NCI-H2171 (cell line): ENCODE data around the gene NTNG1.

Source experiments
- DNase-seq: peaks from one replicate; lab custom pipeline; 2025; lab: John Stamatoyannopoulos, UW

The NTNG1 gene

GRCh38 chr1:107339775-107340174, 198.9 kb downstream of the NTNG1 start:
- DNase-seq: peak; percentile 29

- no peak for DNase-seq
Measured at GRCh38 chr1:107342316-107342715, 201.5 kb downstream of the NTNG1 start.

DNA sequence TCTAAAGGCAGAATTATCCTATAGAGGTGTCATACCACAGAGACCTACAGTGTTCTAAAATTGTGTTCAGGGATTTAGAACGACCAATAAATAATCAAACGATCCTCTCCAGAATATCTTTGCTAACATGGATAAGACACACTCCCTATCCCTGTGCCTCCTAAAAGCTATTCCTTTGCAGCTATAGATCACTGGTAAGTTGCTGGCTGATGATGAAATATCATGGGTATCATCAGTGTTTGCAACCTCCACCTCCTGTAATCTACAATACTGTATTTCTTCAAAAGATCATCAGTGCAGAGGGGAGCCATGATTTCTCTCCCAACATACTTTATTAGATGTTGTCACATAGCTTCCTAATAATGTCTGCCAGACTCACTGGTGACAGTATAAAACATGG, 201.9 kb downstream of the NTNG1 start:
- DNase-seq: no peak

DNA sequence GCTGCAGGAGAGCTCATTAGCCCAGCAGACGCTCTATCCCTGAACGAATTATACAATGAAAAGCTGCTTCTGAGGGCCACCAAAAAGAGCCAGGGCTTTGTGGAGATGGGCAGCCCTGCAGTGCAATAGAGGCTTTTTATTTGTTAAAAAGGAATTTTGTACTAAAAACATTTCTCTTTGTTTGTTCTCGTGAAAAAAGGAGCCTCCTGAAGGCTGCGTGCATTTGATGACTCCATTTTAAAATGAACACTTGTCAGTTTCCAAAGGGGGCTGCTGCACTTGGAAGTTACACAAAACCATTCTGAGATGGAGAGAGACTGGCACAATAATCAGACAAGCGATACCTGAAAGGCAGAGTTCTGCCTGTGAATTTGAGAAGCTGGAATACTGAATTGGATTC, 202.8 kb downstream of the NTNG1 start:
- DNase-seq: no peak

- DNase-seq: peak; percentile 46
Measured at GRCh38 chr1:107344268-107344760, 203.5 kb downstream of the NTNG1 start.

DNA sequence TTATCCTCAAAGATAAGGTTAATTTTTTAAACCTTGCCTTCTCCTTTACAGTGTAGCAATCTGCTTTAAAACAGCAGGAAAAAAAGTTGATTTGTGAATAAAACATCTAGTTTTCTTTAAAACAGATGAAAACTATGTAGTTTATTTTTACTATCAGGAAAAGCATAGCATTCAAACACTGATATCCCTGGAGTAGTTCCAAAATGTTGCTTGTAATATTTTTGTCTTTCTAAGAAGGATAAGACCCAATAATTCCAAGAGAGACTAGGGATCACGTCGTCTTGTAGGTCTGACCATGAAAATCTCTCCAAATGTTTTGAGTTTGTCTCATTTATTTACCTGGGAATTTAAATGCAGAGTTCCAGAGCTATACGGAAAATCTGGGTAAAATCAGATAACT, 204.0 kb downstream of the NTNG1 start:
- DNase-seq: no peak

DNA sequence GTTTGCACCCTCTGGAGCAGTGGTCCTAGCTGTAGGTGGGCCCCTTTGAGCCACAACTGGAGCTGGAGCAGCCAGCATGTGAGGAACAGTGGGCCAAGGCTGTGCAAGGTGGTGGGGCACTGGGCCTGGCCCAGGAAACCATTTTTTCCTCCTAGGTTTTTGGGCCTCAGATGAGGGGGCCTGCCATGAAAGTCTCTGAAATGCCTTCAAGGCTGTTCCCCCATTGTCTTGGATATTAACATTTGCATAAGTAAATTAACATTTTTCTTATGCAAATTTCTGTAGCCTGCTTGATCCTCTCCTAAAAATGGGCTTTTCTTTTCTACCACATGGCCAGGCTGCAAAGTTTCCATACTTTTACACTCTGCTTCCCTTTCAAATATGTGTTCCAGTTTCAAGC, 212.0 kb downstream of the NTNG1 start:
- DNase-seq: no peak

DNA sequence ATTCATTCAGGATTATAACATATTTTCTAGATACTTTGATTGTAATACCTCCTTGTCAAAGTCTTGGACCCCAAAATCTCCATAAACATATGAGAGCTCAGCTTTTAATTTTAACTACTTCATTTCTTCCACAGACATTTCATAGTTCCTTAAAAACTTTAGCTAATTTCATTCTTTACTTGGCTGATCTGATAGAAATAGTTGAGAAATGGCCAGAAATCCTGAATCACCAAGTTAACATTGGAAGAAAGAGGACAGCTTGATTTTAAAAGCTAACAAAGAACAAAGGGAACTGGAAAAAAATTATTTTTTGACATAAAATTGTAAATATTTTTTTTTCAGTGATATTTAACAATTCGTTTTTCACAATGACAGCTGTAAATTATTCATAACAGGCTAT, 216.5 kb downstream of the NTNG1 start:
- DNase-seq: no peak

GRCh38 chr1:107358619-107359327, 217.9 kb downstream of the NTNG1 start:
- no peak for DNase-seq

- DNase-seq: no peak
Measured at GRCh38 chr1:107359472-107360241, 218.8 kb downstream of the NTNG1 start.

- no peak for DNase-seq
Measured at GRCh38 chr1:107362468-107363140, 221.8 kb downstream of the NTNG1 start.

DNA sequence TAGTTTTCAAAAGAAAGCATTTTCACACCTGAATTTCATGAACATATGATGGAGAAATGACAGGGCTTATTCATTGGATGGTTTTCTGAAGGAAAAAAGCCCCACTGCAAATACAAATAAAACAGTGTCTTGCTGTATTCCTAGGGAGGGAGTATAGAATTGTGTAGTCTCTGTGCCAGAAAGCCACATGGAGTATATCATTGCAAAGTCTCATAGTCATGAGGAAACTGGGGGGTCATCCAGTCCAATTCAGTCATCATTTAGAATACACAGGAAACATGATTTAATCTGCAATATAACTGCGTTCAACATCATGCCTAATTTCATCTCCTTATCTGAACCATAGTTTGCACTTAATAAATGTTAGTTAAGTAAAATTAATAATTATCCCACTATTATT, 222.3 kb downstream of the NTNG1 start:
- no peak for DNase-seq

DNA sequence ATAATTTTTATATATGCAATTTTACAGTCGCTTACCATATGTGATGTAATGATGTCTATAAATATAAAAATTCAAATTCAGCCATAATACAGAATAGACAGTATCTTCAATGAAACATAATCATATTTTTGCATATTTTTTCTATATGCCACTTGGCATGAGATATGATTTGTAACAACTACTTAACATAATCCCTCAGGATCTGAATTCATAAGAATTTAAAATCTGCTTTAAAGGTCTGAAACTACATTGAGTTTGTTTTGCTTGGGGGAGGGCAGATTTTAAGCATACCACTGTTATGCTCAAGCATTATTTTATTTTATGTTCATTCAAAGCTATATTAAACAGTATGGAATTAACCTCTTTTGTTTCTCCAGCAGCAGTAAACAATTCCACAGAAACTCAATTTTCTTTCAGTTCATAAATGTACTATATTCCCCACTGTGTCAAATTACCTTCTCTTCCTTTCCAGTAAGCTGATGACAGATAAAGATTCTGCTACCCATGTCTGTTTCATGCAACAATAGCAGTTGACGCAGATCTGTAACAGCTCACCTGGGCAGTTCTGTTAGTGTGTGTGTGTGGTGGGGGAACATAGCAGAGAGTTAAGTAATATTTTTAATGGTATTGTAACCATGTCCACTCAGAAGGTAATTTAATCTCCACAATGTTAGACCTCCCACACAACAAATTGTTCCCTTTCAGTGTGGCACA, 224.8 kb downstream of the NTNG1 start:
- no peak for DNase-seq

DNA sequence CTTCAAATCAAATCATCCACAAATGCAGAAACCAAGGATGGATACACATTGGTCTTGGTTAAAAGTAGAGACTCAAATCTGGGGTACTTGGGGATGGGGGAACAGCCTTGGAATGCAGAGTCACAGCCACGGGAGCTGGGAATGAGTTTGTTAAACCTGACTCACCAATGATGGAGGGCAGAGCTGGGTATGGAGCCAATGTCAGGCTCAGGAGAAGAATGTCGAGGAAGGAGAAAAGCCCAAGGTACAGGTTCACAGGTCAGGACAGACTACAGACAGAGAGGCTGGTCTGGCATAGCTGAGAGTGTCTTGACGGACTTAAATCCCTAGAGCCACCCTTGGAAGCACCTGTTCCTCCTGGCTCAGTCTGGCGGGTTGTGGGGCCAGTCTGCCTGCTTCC, 237.6 kb downstream of the NTNG1 start:
- DNase-seq: no peak

DNA sequence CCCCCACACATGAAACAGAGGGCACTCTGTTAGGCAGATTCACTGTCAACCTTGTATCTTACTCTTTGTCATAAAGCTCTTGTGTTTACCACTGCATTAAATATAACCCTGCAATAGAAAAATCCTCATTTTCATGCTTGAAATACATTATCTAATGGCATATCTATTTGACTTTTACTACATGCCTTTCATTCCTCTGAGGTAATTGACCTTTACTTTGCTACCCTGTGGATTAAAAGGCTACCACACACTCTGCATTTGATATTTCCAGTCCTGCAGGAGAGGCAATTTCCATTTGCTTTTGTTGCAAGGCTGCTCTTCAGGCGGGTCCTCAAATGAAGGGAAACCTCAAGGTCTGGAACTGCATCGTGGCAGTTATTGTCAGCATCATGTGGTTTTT, 238.0 kb downstream of the NTNG1 start:
- no peak for DNase-seq

DNA sequence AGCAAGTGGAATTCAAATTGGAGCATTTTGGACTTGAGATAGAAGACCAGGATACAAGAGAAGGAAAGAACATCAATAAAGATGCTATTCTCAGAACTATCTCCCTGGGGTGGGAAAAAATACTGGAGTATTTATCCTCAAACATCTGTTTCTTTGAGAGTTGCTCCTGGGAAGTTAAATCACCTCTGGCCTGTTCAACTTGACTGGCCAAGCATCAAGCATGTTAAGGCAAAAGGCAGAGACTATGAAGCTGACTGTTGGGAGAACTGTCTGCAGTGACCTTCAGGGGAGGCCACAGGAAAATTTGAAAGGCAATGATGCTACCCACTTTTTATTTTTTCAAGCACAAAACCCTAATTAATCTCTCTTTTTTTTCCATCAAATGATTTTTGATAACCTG, 239.0 kb downstream of the NTNG1 start:
- no peak for DNase-seq

DNA sequence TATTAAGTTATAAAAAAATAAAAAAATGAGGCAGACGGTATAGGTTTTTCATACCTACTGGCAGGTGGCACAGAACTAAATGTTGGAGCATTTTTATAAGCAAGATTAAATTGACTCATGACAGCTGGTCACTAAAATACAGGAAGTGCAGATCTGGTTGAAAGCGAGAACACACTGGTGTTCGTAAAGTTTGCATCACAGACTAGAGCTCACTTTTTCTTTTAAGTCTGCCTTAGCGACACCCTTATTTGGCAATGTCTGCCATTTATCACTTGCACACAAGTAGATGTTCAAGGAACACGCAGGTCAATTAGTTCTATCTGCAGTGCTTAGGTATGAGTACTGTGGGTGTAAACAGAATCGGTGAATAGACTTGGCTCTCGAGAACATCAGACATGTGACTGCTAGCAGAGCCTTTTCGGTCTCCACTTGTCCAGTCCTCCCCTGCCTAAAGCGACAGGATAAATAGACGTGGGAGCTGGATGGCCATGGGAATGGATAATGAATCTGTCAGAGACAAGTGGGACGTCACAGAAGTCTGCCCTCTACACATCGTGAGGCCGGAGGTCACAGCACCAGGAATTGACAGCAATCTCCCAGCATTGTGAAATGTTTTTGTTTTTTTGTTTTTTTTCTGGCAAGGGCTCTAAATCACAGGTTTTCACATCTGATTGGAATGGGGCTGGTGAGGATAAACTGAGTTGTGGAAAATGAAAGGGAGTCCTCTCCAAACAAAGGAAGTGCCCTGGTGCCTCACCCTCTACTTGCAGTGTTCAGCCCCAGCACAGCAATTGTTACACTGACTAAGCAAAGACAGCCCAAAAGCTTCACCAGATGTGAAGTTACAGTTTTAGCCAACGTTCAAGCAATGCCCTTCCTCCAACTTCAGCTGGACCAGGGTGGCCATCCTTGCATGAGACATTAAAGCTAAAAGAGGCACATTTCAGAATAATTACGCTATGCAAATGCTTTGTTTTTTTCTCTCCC, 248.9 kb downstream of the NTNG1 start:
- DNase-seq: peak; percentile 30

DNA sequence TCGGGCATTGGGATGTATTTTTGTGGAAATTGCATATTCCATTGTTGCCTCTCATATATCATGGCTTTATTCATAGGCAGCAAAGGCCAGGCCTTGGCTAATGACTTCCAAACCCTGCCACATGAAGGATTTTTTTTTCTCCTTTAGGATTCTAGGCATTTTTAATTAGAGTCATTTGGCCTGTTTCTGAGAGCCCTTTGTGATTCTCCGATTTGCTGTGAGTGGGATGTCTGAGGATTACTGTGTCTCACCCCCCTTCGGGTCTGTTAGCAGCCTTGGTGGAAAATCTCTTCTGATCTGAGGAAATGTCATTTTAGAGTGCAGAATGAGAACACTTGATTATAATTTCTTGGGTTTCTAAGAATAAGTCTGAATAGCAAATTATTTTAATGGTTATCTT, 253.5 kb downstream of the NTNG1 start:
- DNase-seq: no peak

DNA sequence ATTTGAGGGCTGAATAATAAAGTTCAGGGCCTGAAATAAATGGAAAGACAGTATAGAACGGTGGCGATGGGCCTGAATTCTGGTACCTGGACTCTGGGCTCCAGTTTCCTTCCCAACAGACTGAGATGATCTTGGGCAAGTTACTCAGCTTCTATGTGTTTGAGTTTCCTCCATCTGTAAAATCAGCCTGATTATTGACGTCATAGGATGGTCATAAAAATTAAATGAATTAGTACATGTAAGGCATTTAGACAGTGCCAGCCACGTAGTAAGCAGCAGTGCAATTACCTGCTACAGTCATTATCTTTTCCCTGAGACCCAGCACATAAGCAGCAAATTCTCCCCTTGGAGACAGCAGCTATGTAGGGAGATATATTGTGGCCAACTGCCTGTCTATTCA, 260.9 kb downstream of the NTNG1 start:
- DNase-seq: no peak

DNA sequence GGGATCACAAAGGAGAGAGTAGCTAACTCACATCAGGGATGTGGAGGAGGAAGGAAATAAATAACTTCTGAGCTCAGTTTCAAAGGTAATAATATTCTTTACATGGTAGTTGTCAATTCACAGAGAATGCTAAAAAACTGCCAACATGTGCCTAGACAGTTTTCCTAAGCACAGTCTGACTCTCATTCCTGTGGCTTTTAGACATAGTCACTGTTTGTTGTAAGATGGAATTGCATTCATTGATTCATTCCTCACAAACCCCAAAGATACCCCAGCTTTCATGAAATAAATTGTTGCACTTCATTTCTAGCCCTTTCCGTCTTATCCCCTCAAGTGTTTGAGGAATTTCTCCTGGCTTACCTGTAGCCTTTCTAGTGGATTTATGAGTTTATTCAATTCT, 263.9 kb downstream of the NTNG1 start:
- no peak for DNase-seq

DNA sequence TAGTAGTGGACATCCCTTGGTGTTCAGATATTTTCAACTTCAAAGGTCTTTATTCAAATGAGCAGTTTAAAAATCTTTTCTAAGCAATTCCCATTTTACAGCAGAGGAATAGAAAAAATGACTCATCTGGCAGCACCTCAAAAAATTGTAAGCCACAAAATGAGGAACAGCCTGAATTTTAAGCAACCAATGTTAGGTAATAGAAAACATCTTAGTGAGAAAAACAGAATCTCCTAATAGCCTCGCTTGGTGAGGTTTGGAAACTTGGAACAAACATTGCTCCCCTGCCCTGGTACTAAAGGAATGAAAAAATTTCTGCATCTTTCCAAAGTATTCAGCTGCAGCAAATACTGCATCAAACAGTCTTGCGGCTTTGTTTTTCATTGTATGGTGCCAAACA, 264.4 kb downstream of the NTNG1 start:
- no peak for DNase-seq
